HepG2 (cell line): ENCODE results near the gene GJD3.

Source experiments
- MYNN ChIP-seq: sonication (generic); formaldehyde crosslinking; IDR thresholded peaks from 2 replicates; pipeline ENCODE4 v1.4.0; 2020; ENCODE audit warnings: mild to moderate bottlenecking, low read depth, missing genetic modification reagents
- POLR2A ChIP-seq, 2 experiments: IDR thresholded peaks; 2 replicates each; pipeline ENCODE4 v1.6.1; 2011; ENCODE audit warnings: low read depth in 2 of 2, low read length in 2 of 2, mild to moderate bottlenecking in 1 of 2, moderate library complexity in 1 of 2; ENCODE audit not compliant: insufficient read depth in 1 of 2
- SOX13 ChIP-seq, 3 experiments: fragments of 450-650 bp in 1 of 3; sonication (generic) in 1 of 3; formaldehyde crosslinking in 1 of 3; IDR thresholded peaks in 2 of 3; conservative IDR thresholded peaks in 1 of 3; 2 replicates each; pipeline versions ENCODE4 v1.5.0 to v1.6.1; 2016 to 2020; ENCODE audit warnings: antibody characterized with exemption in 1 of 3, mild to moderate bottlenecking in 1 of 3, missing compliant biosample characterization in 1 of 3, missing genetic modification reagents in 1 of 3, moderate library complexity in 1 of 3
- TF ChIP-seq, protein P1 (sequence below): sonication (generic); formaldehyde crosslinking; IDR thresholded peaks from 2 replicates; pipeline ENCODE4 v1.5.0; 2020; ENCODE audit warnings: mild to moderate bottlenecking, missing genetic modification reagents, moderate library complexity

DNA sequence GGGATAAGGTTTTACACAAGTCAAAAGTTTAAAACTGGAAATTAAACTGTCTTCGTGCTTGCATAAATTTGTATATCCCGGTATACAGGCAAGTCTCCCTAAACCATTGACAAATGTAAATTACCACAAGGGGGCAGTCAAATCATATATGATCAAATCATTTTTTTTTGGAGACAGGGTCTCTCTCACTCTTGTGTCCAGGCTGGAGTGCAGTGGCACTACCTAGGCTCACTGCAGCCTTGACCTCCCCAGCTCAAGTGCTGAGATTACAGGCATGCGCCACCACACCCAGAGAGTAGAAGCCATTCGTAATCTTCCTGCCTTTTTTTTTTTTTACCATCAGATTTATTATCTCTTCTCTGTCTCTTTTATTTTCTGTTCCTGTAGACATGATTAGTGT, 34.6 kb upstream of the GJD3 start:
- TF ChIP-seq SOX13 (IDR thresholded peaks at IDR 0.05) (no peak), SOX13 (CRISPR knock-in tag; conservative IDR thresholded peaks at IDR 0.05 in 1 of 2, IDR thresholded peaks at IDR 0.05 in 1 of 2) (no peak), POLR2A (IDR thresholded peaks at IDR 0.05; ENCODE audit: insufficient read depth in 1 of 2, low read depth in 2 of 2, low read length in 2 of 2) (no peak), MYNN (CRISPR knock-in tag) (no peak)
- TF ChIP-seq, protein P1, sequence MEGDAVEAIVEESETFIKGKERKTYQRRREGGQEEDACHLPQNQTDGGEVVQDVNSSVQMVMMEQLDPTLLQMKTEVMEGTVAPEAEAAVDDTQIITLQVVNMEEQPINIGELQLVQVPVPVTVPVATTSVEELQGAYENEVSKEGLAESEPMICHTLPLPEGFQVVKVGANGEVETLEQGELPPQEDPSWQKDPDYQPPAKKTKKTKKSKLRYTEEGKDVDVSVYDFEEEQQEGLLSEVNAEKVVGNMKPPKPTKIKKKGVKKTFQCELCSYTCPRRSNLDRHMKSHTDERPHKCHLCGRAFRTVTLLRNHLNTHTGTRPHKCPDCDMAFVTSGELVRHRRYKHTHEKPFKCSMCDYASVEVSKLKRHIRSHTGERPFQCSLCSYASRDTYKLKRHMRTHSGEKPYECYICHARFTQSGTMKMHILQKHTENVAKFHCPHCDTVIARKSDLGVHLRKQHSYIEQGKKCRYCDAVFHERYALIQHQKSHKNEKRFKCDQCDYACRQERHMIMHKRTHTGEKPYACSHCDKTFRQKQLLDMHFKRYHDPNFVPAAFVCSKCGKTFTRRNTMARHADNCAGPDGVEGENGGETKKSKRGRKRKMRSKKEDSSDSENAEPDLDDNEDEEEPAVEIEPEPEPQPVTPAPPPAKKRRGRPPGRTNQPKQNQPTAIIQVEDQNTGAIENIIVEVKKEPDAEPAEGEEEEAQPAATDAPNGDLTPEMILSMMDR = peak; percentile 51
